ENCODE results near the gene MDK. TPM values are rescaled to one million over a fixed set of nuclear protein-coding genes. Genes with fewer than 3 reads are reported as not detected.

MDK gene
- total RNA-seq, 1 donor, result 27.5 TPM

GRCh38 chr11:46364791-46365190 is 16.7 kb upstream of the MDK start:
- Histone ChIP-seq H3K79me2 (ENCODE audit: insufficient read depth, low read length) (peaks cover 41% of the 10 kb centered on the region), H3K4me2 (ENCODE audit: insufficient read depth, low read length) (no peak overlapping the region), H3K9me3 (ENCODE audit: low read depth, low read length) (no peaks in the 10 kb centered on the region), H3K4me1 (ENCODE audit: insufficient read depth, low read length) (peaks cover 33% of the 10 kb centered on the region), H3K27me3 (ENCODE audit: insufficient read depth, low read length) (no peaks in the 10 kb centered on the region), H3K36me3 (ENCODE audit: insufficient read depth, low read length) (peaks cover 11% of the 10 kb centered on the region), H4K20me1 (ENCODE audit: insufficient read depth, low read length) (peaks cover 24% of the 10 kb centered on the region), H3K27ac (ENCODE audit: low read depth, low read length) (no peak overlapping the region), H3K4me3 (ENCODE audit: insufficient read depth, low read length) (no peak overlapping the region), H2AFZ (ENCODE audit: low read length) (no peak overlapping the region)
- TF ChIP-seq, protein P1, sequence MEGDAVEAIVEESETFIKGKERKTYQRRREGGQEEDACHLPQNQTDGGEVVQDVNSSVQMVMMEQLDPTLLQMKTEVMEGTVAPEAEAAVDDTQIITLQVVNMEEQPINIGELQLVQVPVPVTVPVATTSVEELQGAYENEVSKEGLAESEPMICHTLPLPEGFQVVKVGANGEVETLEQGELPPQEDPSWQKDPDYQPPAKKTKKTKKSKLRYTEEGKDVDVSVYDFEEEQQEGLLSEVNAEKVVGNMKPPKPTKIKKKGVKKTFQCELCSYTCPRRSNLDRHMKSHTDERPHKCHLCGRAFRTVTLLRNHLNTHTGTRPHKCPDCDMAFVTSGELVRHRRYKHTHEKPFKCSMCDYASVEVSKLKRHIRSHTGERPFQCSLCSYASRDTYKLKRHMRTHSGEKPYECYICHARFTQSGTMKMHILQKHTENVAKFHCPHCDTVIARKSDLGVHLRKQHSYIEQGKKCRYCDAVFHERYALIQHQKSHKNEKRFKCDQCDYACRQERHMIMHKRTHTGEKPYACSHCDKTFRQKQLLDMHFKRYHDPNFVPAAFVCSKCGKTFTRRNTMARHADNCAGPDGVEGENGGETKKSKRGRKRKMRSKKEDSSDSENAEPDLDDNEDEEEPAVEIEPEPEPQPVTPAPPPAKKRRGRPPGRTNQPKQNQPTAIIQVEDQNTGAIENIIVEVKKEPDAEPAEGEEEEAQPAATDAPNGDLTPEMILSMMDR (IDR thresholded peaks at IDR 0.05; ENCODE audit: extremely low read depth, low read depth, low read length), result no peak
- no peak for DNase-seq (ENCODE audit: insufficient read length, low spot score, missing footprints)

GRCh38 chr11:46366260-46366659 is 15.2 kb upstream of the MDK start:
- TF ChIP-seq, protein P1 (IDR thresholded peaks at IDR 0.05; ENCODE audit: extremely low read depth, low read depth, low read length), result no peak
- no peak for DNase-seq (ENCODE audit: insufficient read length, low spot score, missing footprints)

DNA sequence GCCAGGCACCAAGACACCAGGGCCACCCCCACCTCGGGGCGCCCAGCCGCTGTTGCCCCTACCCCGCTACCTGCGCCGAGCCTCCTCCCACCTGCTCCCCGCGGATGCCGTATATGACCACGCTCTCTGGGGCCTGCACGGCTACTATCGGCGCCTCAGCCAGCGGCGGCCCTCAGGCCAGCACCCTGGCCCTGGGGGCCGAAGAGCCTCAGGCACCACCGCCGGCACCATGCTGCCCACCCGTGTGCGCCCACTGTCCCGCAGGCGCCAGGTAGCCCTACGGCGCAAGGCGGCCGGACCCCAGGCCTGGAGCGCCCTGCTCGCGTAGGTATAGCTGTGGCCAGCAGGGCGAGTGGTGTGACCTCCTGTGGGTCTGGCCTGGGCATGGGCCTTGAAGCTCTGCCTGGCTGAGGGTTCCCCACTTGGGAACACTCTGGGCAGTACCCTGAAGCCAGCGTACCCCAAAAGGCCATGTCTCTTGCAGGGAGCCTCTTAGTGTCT is 14.8 kb upstream of the MDK start:
- Histone ChIP-seq H4K20me1 (ENCODE audit: insufficient read depth, low read length) (peaks cover 26% of the 10 kb centered on the region), H3K79me2 (ENCODE audit: insufficient read depth, low read length) (peaks cover 34% of the 10 kb centered on the region), H3K4me3 (ENCODE audit: insufficient read depth, low read length) (no peak overlapping the region), H3K27me3 (ENCODE audit: insufficient read depth, low read length) (no peaks in the 10 kb centered on the region), H3K27ac (ENCODE audit: low read depth, low read length) (no peak overlapping the region), H3K36me3 (ENCODE audit: insufficient read depth, low read length) (peaks cover 18% of the 10 kb centered on the region), H3K4me2 (ENCODE audit: insufficient read depth, low read length) (no peak overlapping the region), H2AFZ (ENCODE audit: low read length) (no peak overlapping the region), H3K9me3 (ENCODE audit: low read depth, low read length) (no peaks in the 10 kb centered on the region), H3K4me1 (ENCODE audit: insufficient read depth, low read length) (peaks cover 22% of the 10 kb centered on the region)
- DNase-seq (ENCODE audit: insufficient read length, low spot score, missing footprints), result no peak
- TF ChIP-seq, protein P1 (IDR thresholded peaks at IDR 0.05; ENCODE audit: extremely low read depth, low read depth, low read length), result no peak

More at GRCh38 chr11:46366260-46366659, 15.2 kb upstream of the MDK start:
- Histone ChIP-seq H3K4me1 (ENCODE audit: insufficient read depth, low read length) (peaks cover 27% of the 10 kb centered on the region), H3K4me3 (ENCODE audit: insufficient read depth, low read length) (no peak overlapping the region), H3K4me2 (ENCODE audit: insufficient read depth, low read length) (no peak overlapping the region), H2AFZ (ENCODE audit: low read length) (no peak overlapping the region), H3K9me3 (ENCODE audit: low read depth, low read length) (no peaks in the 10 kb centered on the region), H3K36me3 (ENCODE audit: insufficient read depth, low read length) (peaks cover 18% of the 10 kb centered on the region), H3K27me3 (ENCODE audit: insufficient read depth, low read length) (no peaks in the 10 kb centered on the region), H3K79me2 (ENCODE audit: insufficient read depth, low read length) (peaks cover 36% of the 10 kb centered on the region), H4K20me1 (ENCODE audit: insufficient read depth, low read length) (peaks cover 26% of the 10 kb centered on the region), H3K27ac (ENCODE audit: low read depth, low read length) (no peak overlapping the region)

DNA sequence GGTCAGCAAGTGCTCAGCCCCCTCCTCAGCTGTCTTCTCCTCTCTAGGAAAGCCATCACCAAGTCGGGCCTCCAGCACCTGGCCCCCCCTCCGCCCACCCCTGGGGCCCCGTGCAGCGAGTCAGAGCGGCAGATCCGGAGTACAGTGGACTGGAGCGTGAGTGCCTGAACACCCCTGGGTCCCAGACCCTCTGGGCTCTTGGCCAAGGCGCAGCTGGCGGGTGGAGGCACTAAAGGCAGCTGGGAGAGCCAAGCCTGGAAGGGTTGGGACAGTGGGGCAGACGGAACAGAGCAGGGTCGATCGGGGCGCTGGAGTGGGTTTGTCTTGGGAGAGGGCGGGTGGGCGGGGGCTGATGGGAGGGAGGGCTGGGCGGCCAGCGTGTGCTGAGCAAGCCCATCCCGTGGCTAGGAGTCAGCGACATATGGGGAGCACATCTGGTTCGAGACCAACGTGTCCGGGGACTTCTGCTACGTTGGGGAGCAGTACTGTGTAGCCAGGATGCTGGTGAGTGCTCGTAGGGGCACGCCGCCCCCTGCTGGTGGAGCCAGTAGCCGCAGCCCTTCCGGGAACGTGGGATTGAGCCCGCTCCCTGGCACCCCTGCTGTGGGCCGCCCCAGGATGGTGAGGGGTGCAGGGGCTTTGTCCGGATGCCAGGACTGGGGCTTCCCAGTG is 14.1 kb upstream of the MDK start:
- TF ChIP-seq, protein P1 (IDR thresholded peaks at IDR 0.05; ENCODE audit: extremely low read depth, low read depth, low read length), result peak; percentile 64
- H3K27me3 ChIP-seq (ENCODE audit: insufficient read depth, low read length), result no peaks in the 10 kb centered on the region
- no peak overlapping the region for H3K4me2 ChIP-seq (ENCODE audit: insufficient read depth, low read length)
- peaks cover 19% of the 10 kb centered on the region for H3K36me3 ChIP-seq (ENCODE audit: insufficient read depth, low read length)
- H2AFZ ChIP-seq (ENCODE audit: low read length), result no peak overlapping the region
- H3K9me3 ChIP-seq (ENCODE audit: low read depth, low read length), result no peaks in the 10 kb centered on the region
- H3K4me1 ChIP-seq (ENCODE audit: insufficient read depth, low read length), result peaks cover 16% of the 10 kb centered on the region
- peaks cover 26% of the 10 kb centered on the region for H4K20me1 ChIP-seq (ENCODE audit: insufficient read depth, low read length)
- no peak overlapping the region for H3K4me3 ChIP-seq (ENCODE audit: insufficient read depth, low read length)
- H3K79me2 ChIP-seq (ENCODE audit: insufficient read depth, low read length), result peaks cover 27% of the 10 kb centered on the region
- peak; percentile 68 for DNase-seq (ENCODE audit: insufficient read length, low spot score, missing footprints)
- no peak overlapping the region for H3K27ac ChIP-seq (ENCODE audit: low read depth, low read length)
